ENCODE measurements around the gene GART.
"Not testable (repeated sequence)": the region's sequence is repeated elsewhere in the genome, so short reads cannot be mapped to it uniquely, and the experiment has no call there.

Gene GART

GRCh38 chr21:33514229-33514628 lies 27.7 kb downstream of the GART start:
- H3K27ac Mint-ChIP-seq = no peak overlapping the region
- H3K9me3 Mint-ChIP-seq = no peaks in the 10 kb centered on the region
- H3K27me3 Mint-ChIP-seq (ENCODE audit: low read depth) = no peaks in the 10 kb centered on the region
- no peaks in the 10 kb centered on the region for H3K4me1 Mint-ChIP-seq
- H3K4me3 Mint-ChIP-seq = no peak overlapping the region
- TF ChIP-seq CTCF (IDR thresholded peaks at IDR 0.05; ENCODE audit: unreplicated experiment in 3 of 3) = no peak
- H3K36me3 Mint-ChIP-seq (ENCODE audit: low read depth) = peaks cover 75% of the 10 kb centered on the region

GRCh38 chr21:33512481-33512880 lies 29.4 kb downstream of the GART start:
- no peak for TF ChIP-seq CTCF (IDR thresholded peaks at IDR 0.05; ENCODE audit: unreplicated experiment in 3 of 3)
- no peaks in the 10 kb centered on the region for H3K4me1 Mint-ChIP-seq
- no peaks in the 10 kb centered on the region for H3K27me3 Mint-ChIP-seq (ENCODE audit: low read depth)
- no peak overlapping the region for H3K4me3 Mint-ChIP-seq
- no peaks in the 10 kb centered on the region for H3K9me3 Mint-ChIP-seq
- peaks cover 78% of the 10 kb centered on the region for H3K36me3 Mint-ChIP-seq (ENCODE audit: low read depth)
- no peak overlapping the region for H3K27ac Mint-ChIP-seq

GRCh38 chr21:33511639-33512038 lies 30.3 kb downstream of the GART start:
- no peak overlapping the region for H3K4me3 Mint-ChIP-seq
- TF ChIP-seq CTCF (IDR thresholded peaks at IDR 0.05; ENCODE audit: unreplicated experiment in 3 of 3) = no peak
- H3K36me3 Mint-ChIP-seq (ENCODE audit: low read depth) = peaks cover 77% of the 10 kb centered on the region
- H3K27ac Mint-ChIP-seq = no peak overlapping the region
- H3K4me1 Mint-ChIP-seq = no peaks in the 10 kb centered on the region
- H3K9me3 Mint-ChIP-seq = no peaks in the 10 kb centered on the region
- H3K27me3 Mint-ChIP-seq (ENCODE audit: low read depth) = no peaks in the 10 kb centered on the region

GRCh38 chr21:33510826-33511225 lies 31.1 kb downstream of the GART start:
- Mint-ChIP-seq H3K36me3 (ENCODE audit: low read depth) (peaks cover 76% of the 10 kb centered on the region), H3K9me3 (no peaks in the 10 kb centered on the region), H3K27me3 (ENCODE audit: low read depth) (no peaks in the 10 kb centered on the region), H3K27ac (no peak overlapping the region), H3K4me1 (no peaks in the 10 kb centered on the region), H3K4me3 (no peak overlapping the region)
- TF ChIP-seq CTCF (IDR thresholded peaks at IDR 0.05; ENCODE audit: unreplicated experiment in 3 of 3) = no peak

GRCh38 chr21:33507003-33507402 lies 34.9 kb downstream of the GART start:
- not testable (repeated sequence) for H3K9me3 Mint-ChIP-seq; H3K27me3 Mint-ChIP-seq (ENCODE audit: low read depth); H3K4me1 Mint-ChIP-seq; H3K27ac Mint-ChIP-seq; H3K4me3 Mint-ChIP-seq
- H3K36me3 Mint-ChIP-seq (ENCODE audit: low read depth) = peaks cover 83% of the 10 kb centered on the region

GRCh38 chr21:33505833-33506232 lies 36.1 kb downstream of the GART start:
- H3K36me3 Mint-ChIP-seq (ENCODE audit: low read depth) = peaks cover 73% of the 10 kb centered on the region
- H3K4me1 Mint-ChIP-seq = no peaks in the 10 kb centered on the region
- TF ChIP-seq CTCF (IDR thresholded peaks at IDR 0.05; ENCODE audit: unreplicated experiment in 3 of 3) = no peak
- H3K27me3 Mint-ChIP-seq (ENCODE audit: low read depth) = no peaks in the 10 kb centered on the region
- H3K4me3 Mint-ChIP-seq = no peak overlapping the region
- no peaks in the 10 kb centered on the region for H3K9me3 Mint-ChIP-seq
- H3K27ac Mint-ChIP-seq = no peak overlapping the region
